Measurements from ENCODE around the gene NDUFB10. TPM values are rescaled to one million over a fixed set of nuclear protein-coding genes. Genes with fewer than 3 reads are reported as not detected.
"Not testable (repeated sequence)": the region's sequence is repeated elsewhere in the genome, so short reads cannot be mapped to it uniquely, and the experiment has no call there.

NDUFB10 gene
- polyA plus RNA-seq, 4 donors = 129 to 144 (median 136) TPM

- no peak for DNase-seq (ENCODE audit: low read depth in 4 of 4, low spot score in 2 of 4)
Observed at GRCh38 chr16:1944612-1945199, 14.6 kb upstream of the NDUFB10 start.

GRCh38 chr16:1945559-1946391 is 13.6 kb upstream of the NDUFB10 start:
- DNase-seq (ENCODE audit: low read depth in 4 of 4, low spot score in 2 of 4) = no peak

GRCh38 chr16:1946495-1947368 is 12.6 kb upstream of the NDUFB10 start:
- DNase-seq (ENCODE audit: low read depth in 4 of 4, low spot score in 2 of 4) = no peak

- DNase-seq (ENCODE audit: low read depth in 4 of 4, low spot score in 2 of 4) = no peak
Observed at GRCh38 chr16:1947369-1947670, 12.0 kb upstream of the NDUFB10 start.

GRCh38 chr16:1949507-1949906 is 9.8 kb upstream of the NDUFB10 start:
- DNase-seq (ENCODE audit: low read depth in 4 of 4, low spot score in 2 of 4) = no peak

GRCh38 chr16:1950047-1950446 is 9.3 kb upstream of the NDUFB10 start:
- DNase-seq (ENCODE audit: low read depth in 4 of 4, low spot score in 2 of 4) = no peak

- DNase-seq (ENCODE audit: low read depth in 4 of 4, low spot score in 2 of 4) = no peak
Observed at GRCh38 chr16:1950559-1950958, 8.8 kb upstream of the NDUFB10 start.

- DNase-seq (ENCODE audit: low read depth in 4 of 4, low spot score in 2 of 4) = no peak
Observed at GRCh38 chr16:1953734-1954133, 5.6 kb upstream of the NDUFB10 start.

- not testable (repeated sequence) for DNase-seq (ENCODE audit: low read depth in 4 of 4, low spot score in 2 of 4)
Observed at GRCh38 chr16:1957434-1958142, 1.8 kb upstream of the NDUFB10 start.

GRCh38 chr16:1958143-1958491 is 1.2 kb upstream of the NDUFB10 start:
- DNase-seq (ENCODE audit: low read depth in 4 of 4, low spot score in 2 of 4) = not testable (repeated sequence)

- no peak for DNase-seq (ENCODE audit: low read depth in 4 of 4, low spot score in 2 of 4)
Observed at GRCh38 chr16:1958715-1959268, 546 bp upstream of the NDUFB10 start.

- no peak for DNase-seq (ENCODE audit: low read depth in 4 of 4, low spot score in 2 of 4)
Observed at GRCh38 chr16:1960665-1961630, 1.6 kb downstream of the NDUFB10 start.

- DNase-seq (ENCODE audit: low read depth in 4 of 4, low spot score in 2 of 4) = no peak
Observed at GRCh38 chr16:1961651-1962067, 2.3 kb downstream of the NDUFB10 start.

- DNase-seq (ENCODE audit: low read depth in 4 of 4, low spot score in 2 of 4) = not testable (repeated sequence)
Observed at GRCh38 chr16:1962161-1963153, 3.1 kb downstream of the NDUFB10 start.

- DNase-seq (ENCODE audit: low read depth in 4 of 4, low spot score in 2 of 4) = no peak
Observed at GRCh38 chr16:1963806-1964505, 4.6 kb downstream of the NDUFB10 start.

- DNase-seq (ENCODE audit: low read depth in 4 of 4, low spot score in 2 of 4) = peak; percentile 95 to 98 (median 96)
Observed at GRCh38 chr16:1964506-1965395, 5.4 kb downstream of the NDUFB10 start, which contains the start of gene RPS2. Gene RPS2, minus strand, starts transcription at chr16:1964826. Its CDS starts 201 bp downstream, at chr16:1964625.
